Measurements from ENCODE around the gene OVOL2.
A peak's percentile ranks its signal among the peaks of the same experiment; 100 is the strongest.

The OVOL2 gene

GRCh38 chr20:18011951-18012645 lies 45.6 kb downstream of the OVOL2 start:
- no peak for DNase-seq

GRCh38 chr20:18011482-18011881 lies 46.2 kb downstream of the OVOL2 start:
- DNase-seq = no peak

- no peak for DNase-seq
Measured at GRCh38 chr20:18009116-18009515, 48.6 kb downstream of the OVOL2 start.

GRCh38 chr20:18007534-18008292 lies 50.0 kb downstream of the OVOL2 start:
- peak; percentile 43 for DNase-seq

GRCh38 chr20:18006684-18007083 lies 51.0 kb downstream of the OVOL2 start:
- DNase-seq = no peak

GRCh38 chr20:18005990-18006364 lies 51.7 kb downstream of the OVOL2 start:
- DNase-seq = no peak

GRCh38 chr20:18005170-18005989 lies 52.3 kb downstream of the OVOL2 start:
- no peak for DNase-seq

- peak; percentile 57 for DNase-seq
Measured at GRCh38 chr20:18004384-18005031, 53.2 kb downstream of the OVOL2 start.

GRCh38 chr20:18003897-18004296 lies 53.8 kb downstream of the OVOL2 start:
- no peak for DNase-seq

GRCh38 chr20:18001131-18001921 lies 56.4 kb downstream of the OVOL2 start:
- DNase-seq = peak; percentile 30

GRCh38 chr20:17999566-17999965 lies 58.1 kb downstream of the OVOL2 start:
- no peak for DNase-seq

- DNase-seq = no peak
Measured at GRCh38 chr20:17998446-17998845, 59.3 kb downstream of the OVOL2 start.

GRCh38 chr20:17995967-17996819 lies 61.5 kb downstream of the OVOL2 start:
- DNase-seq = peak; percentile 66

- no peak for DNase-seq
Measured at GRCh38 chr20:17993546-17993945, 64.2 kb downstream of the OVOL2 start.

GRCh38 chr20:17992847-17993513 lies 64.7 kb downstream of the OVOL2 start:
- DNase-seq = no peak

GRCh38 chr20:17992224-17992637 lies 65.5 kb downstream of the OVOL2 start:
- DNase-seq = no peak

GRCh38 chr20:17990278-17990972 lies 67.3 kb downstream of the OVOL2 start:
- DNase-seq = no peak

- DNase-seq = no peak
Measured at GRCh38 chr20:17987988-17988387, 69.7 kb downstream of the OVOL2 start.

- no peak for DNase-seq
Measured at GRCh38 chr20:17985388-17986018, 72.2 kb downstream of the OVOL2 start.
